SK-N-SH treated with all-trans-retinoic acid at 6 μM for 48 hours (cell line): ENCODE results near the gene CYSRT1.

Experiments
- ATAC-seq: fragments of 200-7000 bp; cut with Tn5 transposase; 3 replicates; pipeline ENCODE4 v1.9.1; 2020; ENCODE audit warnings: mild to moderate bottlenecking, moderate library complexity
- ARNTL ChIP-seq: fragments of 450-650 bp; formaldehyde crosslinking; IDR thresholded peaks from 2 replicates; pipeline ENCODE4 v1.5.0; 2020; ENCODE audit warnings: low read depth, mild to moderate bottlenecking, moderate library complexity, borderline replicate concordance
- BACH2 ChIP-seq: fragments of 250-450 bp; sonication (Bioruptor Pico); IDR thresholded peaks from 2 replicates; pipeline ENCODE4 v1.9.0; 2021; ENCODE audit warnings: mild to moderate bottlenecking, borderline replicate concordance
- CSDC2 ChIP-seq: fragments of 250-450 bp; sonication (Bioruptor Pico); IDR thresholded peaks from 2 replicates; pipeline ENCODE4 v1.5.0; 2020; ENCODE audit warnings: mild to moderate bottlenecking, moderate library complexity
- ESRRG ChIP-seq: fragments of 250-450 bp; sonication (Bioruptor Pico); IDR thresholded peaks from 2 replicates; pipeline ENCODE4 v1.6.1; 2021; ENCODE audit warnings: mild to moderate bottlenecking
- GLIS3 ChIP-seq: fragments of 250-450 bp; sonication (Bioruptor Pico); IDR thresholded peaks from 2 replicates; pipeline ENCODE4 v1.5.0; 2020; ENCODE audit warnings: mild to moderate bottlenecking, moderate library complexity
- ISL1 ChIP-seq: fragments of 250-450 bp; sonication (Bioruptor Pico); IDR thresholded peaks from 2 replicates; pipeline ENCODE4 v2.1.2; 2022; ENCODE audit warnings: mild to moderate bottlenecking, moderate library complexity
- OSR1 ChIP-seq: fragments of 250-450 bp; sonication (Bioruptor Pico); IDR thresholded peaks from 2 replicates; pipeline ENCODE4 v1.8.0; 2022; ENCODE audit warnings: moderate library complexity, mild to moderate bottlenecking, inconsistent platforms
- PPARA ChIP-seq: fragments of 250-450 bp; sonication (Bioruptor Pico); IDR thresholded peaks from 2 replicates; pipeline ENCODE4 v1.5.0; 2020; ENCODE audit warnings: mild to moderate bottlenecking, borderline replicate concordance
- RARB ChIP-seq: fragments of 250-450 bp; sonication (Bioruptor Pico); IDR thresholded peaks from 2 replicates; pipeline ENCODE4 v1.8.0; 2021; ENCODE audit warnings: mild to moderate bottlenecking, moderate library complexity
- SNAI2 ChIP-seq: fragments of 250-450 bp; sonication (Bioruptor Pico); IDR thresholded peaks from 2 replicates; pipeline ENCODE4 v1.5.0; 2020; ENCODE audit warnings: mild to moderate bottlenecking, moderate library complexity
- TCF4 ChIP-seq: fragments of 250-450 bp; sonication (Bioruptor Pico); IDR thresholded peaks from 2 replicates; pipeline ENCODE4 v1.8.0; 2021; ENCODE audit warnings: mild to moderate bottlenecking, moderate library complexity, borderline replicate concordance
- TOX ChIP-seq: fragments of 250-450 bp; sonication (Bioruptor Pico); IDR thresholded peaks from 2 replicates; pipeline ENCODE4 v1.8.0; 2021; ENCODE audit warnings: mild to moderate bottlenecking, moderate library complexity, borderline replicate concordance
- ZC3H10 ChIP-seq: fragments of 250-450 bp; sonication (Bioruptor Pico); IDR thresholded peaks from 2 replicates; pipeline ENCODE4 v1.5.1; 2021; ENCODE audit warnings: mild to moderate bottlenecking, moderate library complexity
- ZFP3 ChIP-seq: fragments of 250-450 bp; sonication (Bioruptor Pico); IDR thresholded peaks from 2 replicates; pipeline ENCODE4 v1.5.0; 2020; ENCODE audit warnings: mild to moderate bottlenecking, moderate library complexity
- ZFP30 ChIP-seq: fragments of 450-650 bp; formaldehyde crosslinking; IDR thresholded peaks from 2 replicates; pipeline ENCODE4 v1.5.0; 2022; ENCODE audit warnings: mild to moderate bottlenecking, moderate library complexity
- ZNF565 ChIP-seq: fragments of 450-650 bp; formaldehyde crosslinking; conservative IDR thresholded peaks from 2 replicates; pipeline ENCODE4 v1.5.0; 2020; ENCODE audit warnings: low read depth, mild to moderate bottlenecking, moderate library complexity
- ZNF70 ChIP-seq: fragments of 450-650 bp; formaldehyde crosslinking; IDR thresholded peaks from 2 replicates; pipeline ENCODE4 v1.5.0; 2020; ENCODE audit warnings: mild to moderate bottlenecking, moderate library complexity
- ZNF8 ChIP-seq: fragments of 450-650 bp; formaldehyde crosslinking; IDR thresholded peaks from 2 replicates; pipeline ENCODE4 v1.5.0; 2020; ENCODE audit warnings: mild to moderate bottlenecking, moderate library complexity
- TF ChIP-seq, protein P1 (sequence below): fragments of 250-450 bp; sonication (Bioruptor Pico); IDR thresholded peaks from 2 replicates; pipeline ENCODE4 v1.5.1; 2021; ENCODE audit warnings: mild to moderate bottlenecking, moderate library complexity
- TF ChIP-seq, protein P2 (sequence below): fragments of 250-450 bp; sonication (Bioruptor Pico); IDR thresholded peaks from 2 replicates; pipeline ENCODE4 v1.5.1; 2020; ENCODE audit warnings: low read depth, mild to moderate bottlenecking, moderate library complexity
- TF ChIP-seq, protein P3 (sequence below): fragments of 250-450 bp; sonication (Bioruptor Pico); IDR thresholded peaks from 2 replicates; pipeline ENCODE4 v1.8.0; 2021; ENCODE audit warnings: low read depth, mild to moderate bottlenecking, moderate library complexity, borderline replicate concordance
- TF ChIP-seq, protein P4 (sequence below): fragments of 250-450 bp; sonication (Bioruptor Pico); IDR thresholded peaks from 2 replicates; pipeline ENCODE4 v1.5.0; 2020; ENCODE audit warnings: mild to moderate bottlenecking, moderate library complexity
- TF ChIP-seq, protein P5 (sequence below): fragments of 250-450 bp; sonication (Bioruptor Pico); IDR thresholded peaks from 2 replicates; pipeline ENCODE4 v1.8.0; 2020; ENCODE audit warnings: mild to moderate bottlenecking, moderate library complexity, borderline replicate concordance

Gene CYSRT1

DNA sequence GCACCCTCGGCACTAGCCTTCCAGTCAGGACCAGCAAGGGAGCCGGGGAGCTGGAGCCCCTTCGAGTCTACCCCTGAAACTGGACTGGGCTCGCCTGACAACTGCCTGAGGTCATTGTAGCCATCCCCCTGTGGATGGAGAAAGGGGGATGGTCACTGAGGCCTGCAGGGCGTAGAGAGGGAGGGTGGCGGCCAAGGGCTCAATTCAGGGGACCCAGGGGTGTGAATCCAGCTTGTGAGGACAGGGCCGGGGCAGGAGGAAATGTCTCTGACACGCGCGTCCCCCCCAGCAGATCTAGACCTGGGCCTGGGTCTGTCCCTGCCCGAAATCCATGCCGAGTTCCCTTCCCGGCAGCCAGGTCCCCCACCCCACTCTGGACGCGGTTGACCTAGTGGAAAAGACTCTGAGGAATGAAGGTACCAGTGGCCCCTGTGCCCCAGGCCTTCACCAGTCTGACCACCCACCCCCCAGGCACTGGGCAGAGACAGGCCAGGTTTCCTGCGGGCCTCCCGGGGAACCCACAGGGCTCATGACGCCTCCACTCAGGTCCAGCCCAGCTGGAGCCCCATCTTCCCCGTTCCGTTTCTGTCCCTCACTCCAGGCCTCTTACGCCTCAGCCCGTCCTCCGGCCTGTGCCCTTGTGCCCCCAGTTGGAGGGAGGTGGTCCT lies 6.5 kb downstream of the CYSRT1 start:
- ATAC-seq = no peak
- no peak for TF ChIP-seq SNAI2 (CRISPR knock-in tag)
- TF ChIP-seq RARB (CRISPR knock-in tag) = no peak
- TF ChIP-seq, protein P1, sequence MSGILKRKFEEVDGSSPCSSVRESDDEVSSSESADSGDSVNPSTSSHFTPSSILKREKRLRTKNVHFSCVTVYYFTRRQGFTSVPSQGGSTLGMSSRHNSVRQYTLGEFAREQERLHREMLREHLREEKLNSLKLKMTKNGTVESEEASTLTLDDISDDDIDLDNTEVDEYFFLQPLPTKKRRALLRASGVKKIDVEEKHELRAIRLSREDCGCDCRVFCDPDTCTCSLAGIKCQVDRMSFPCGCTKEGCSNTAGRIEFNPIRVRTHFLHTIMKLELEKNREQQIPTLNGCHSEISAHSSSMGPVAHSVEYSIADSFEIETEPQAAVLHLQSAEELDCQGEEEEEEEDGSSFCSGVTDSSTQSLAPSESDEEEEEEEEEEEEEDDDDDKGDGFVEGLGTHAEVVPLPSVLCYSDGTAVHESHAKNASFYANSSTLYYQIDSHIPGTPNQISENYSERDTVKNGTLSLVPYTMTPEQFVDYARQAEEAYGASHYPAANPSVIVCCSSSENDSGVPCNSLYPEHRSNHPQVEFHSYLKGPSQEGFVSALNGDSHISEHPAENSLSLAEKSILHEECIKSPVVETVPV (CRISPR knock-in tag) = no peak
- no peak for TF ChIP-seq ZC3H10 (CRISPR knock-in tag)
- no peak for TF ChIP-seq ESRRG
- no peak for TF ChIP-seq ZNF70
- TF ChIP-seq, protein P2, sequence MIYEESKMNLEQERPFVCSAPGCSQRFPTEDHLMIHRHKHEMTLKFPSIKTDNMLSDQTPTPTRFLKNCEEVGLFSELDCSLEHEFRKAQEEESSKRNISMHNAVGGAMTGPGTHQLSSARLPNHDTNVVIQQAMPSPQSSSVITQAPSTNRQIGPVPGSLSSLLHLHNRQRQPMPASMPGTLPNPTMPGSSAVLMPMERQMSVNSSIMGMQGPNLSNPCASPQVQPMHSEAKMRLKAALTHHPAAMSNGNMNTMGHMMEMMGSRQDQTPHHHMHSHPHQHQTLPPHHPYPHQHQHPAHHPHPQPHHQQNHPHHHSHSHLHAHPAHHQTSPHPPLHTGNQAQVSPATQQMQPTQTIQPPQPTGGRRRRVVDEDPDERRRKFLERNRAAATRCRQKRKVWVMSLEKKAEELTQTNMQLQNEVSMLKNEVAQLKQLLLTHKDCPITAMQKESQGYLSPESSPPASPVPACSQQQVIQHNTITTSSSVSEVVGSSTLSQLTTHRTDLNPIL (CRISPR knock-in tag) = no peak
- TF ChIP-seq ZFP30 (CRISPR knock-in tag) = no peak
- TF ChIP-seq ARNTL (CRISPR knock-in tag) = no peak
- no peak for TF ChIP-seq ZNF565
- TF ChIP-seq, protein P3, sequence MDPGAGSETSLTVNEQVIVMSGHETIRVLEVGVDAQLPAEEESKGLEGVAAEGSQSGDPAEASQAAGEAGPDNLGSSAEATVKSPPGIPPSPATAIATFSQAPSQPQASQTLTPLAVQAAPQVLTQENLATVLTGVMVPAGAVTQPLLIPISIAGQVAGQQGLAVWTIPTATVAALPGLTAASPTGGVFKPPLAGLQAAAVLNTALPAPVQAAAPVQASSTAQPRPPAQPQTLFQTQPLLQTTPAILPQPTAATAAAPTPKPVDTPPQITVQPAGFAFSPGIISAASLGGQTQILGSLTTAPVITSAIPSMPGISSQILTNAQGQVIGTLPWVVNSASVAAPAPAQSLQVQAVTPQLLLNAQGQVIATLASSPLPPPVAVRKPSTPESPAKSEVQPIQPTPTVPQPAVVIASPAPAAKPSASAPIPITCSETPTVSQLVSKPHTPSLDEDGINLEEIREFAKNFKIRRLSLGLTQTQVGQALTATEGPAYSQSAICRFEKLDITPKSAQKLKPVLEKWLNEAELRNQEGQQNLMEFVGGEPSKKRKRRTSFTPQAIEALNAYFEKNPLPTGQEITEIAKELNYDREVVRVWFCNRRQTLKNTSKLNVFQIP (CRISPR knock-in tag) = no peak
- no peak for TF ChIP-seq OSR1
- TF ChIP-seq, protein P4, sequence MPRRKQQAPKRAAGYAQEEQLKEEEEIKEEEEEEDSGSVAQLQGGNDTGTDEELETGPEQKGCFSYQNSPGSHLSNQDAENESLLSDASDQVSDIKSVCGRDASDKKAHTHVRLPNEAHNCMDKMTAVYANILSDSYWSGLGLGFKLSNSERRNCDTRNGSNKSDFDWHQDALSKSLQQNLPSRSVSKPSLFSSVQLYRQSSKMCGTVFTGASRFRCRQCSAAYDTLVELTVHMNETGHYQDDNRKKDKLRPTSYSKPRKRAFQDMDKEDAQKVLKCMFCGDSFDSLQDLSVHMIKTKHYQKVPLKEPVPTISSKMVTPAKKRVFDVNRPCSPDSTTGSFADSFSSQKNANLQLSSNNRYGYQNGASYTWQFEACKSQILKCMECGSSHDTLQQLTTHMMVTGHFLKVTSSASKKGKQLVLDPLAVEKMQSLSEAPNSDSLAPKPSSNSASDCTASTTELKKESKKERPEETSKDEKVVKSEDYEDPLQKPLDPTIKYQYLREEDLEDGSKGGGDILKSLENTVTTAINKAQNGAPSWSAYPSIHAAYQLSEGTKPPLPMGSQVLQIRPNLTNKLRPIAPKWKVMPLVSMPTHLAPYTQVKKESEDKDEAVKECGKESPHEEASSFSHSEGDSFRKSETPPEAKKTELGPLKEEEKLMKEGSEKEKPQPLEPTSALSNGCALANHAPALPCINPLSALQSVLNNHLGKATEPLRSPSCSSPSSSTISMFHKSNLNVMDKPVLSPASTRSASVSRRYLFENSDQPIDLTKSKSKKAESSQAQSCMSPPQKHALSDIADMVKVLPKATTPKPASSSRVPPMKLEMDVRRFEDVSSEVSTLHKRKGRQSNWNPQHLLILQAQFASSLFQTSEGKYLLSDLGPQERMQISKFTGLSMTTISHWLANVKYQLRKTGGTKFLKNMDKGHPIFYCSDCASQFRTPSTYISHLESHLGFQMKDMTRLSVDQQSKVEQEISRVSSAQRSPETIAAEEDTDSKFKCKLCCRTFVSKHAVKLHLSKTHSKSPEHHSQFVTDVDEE (CRISPR knock-in tag) = no peak
- no peak for TF ChIP-seq TCF4 (CRISPR knock-in tag)
- no peak for TF ChIP-seq BACH2 (CRISPR knock-in tag)
- TF ChIP-seq ZFP3 = no peak
- no peak for TF ChIP-seq ISL1 (CRISPR knock-in tag)
- no peak for TF ChIP-seq CSDC2
- no peak for TF ChIP-seq GLIS3 (CRISPR knock-in tag)
- no peak for TF ChIP-seq TOX (CRISPR knock-in tag)

DNA sequence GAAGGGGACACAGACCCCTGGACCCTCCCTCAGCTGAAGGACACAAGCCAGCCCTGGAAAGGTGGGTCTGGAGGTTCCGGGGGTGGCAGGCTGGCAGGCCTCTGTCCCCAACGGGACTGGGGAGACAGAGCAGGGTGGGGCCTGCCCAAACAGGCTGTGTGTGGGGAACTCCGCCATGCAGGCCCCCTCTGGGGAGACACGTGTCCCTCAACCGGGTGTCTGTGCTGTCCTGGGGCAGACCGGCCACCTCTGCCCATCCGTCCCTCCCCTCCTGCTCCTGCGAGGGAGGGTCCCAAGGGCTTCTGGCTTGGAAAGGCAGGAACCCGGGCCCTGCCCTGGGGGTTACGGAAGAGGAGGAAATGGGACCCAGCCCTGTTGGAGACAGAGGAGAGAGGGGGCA lies 7.1 kb downstream of the CYSRT1 start:
- ATAC-seq = no peak
- TF ChIP-seq OSR1 (no peak), ISL1 (CRISPR knock-in tag) (no peak)

DNA sequence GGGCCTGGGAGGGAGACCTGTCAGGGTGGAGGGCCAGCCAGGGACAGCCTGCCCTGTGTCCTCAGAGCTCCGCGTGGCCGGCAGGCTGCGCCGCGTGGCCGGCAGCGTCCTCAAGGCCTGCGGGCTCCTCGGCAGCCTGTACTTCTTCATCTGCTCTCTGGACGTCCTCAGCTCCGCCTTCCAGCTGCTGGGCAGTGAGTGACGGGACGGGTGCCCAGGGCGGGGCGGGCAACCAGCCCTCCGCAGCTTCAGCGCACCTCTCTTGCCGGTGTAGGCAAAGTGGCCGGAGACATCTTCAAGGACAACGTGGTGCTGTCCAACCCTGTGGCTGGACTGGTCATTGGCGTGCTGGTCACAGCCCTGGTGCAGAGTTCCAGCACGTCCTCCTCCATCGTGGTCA lies 7.5 kb downstream of the CYSRT1 start:
- no peak for ATAC-seq
- TF ChIP-seq, protein P4 (CRISPR knock-in tag) = no peak
- TF ChIP-seq ESRRG (no peak), ZNF565 (no peak), ZNF70 (no peak), ISL1 (CRISPR knock-in tag) (no peak), PPARA (no peak), TOX (CRISPR knock-in tag) (no peak), ZNF8 (CRISPR knock-in tag) (no peak), TCF4 (CRISPR knock-in tag) (no peak), RARB (CRISPR knock-in tag) (no peak), ZC3H10 (CRISPR knock-in tag) (no peak)
- TF ChIP-seq, protein P5, sequence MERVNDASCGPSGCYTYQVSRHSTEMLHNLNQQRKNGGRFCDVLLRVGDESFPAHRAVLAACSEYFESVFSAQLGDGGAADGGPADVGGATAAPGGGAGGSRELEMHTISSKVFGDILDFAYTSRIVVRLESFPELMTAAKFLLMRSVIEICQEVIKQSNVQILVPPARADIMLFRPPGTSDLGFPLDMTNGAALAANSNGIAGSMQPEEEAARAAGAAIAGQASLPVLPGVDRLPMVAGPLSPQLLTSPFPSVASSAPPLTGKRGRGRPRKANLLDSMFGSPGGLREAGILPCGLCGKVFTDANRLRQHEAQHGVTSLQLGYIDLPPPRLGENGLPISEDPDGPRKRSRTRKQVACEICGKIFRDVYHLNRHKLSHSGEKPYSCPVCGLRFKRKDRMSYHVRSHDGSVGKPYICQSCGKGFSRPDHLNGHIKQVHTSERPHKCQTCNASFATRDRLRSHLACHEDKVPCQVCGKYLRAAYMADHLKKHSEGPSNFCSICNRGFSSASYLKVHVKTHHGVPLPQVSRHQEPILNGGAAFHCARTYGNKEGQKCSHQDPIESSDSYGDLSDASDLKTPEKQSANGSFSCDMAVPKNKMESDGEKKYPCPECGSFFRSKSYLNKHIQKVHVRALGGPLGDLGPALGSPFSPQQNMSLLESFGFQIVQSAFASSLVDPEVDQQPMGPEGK = no peak
- TF ChIP-seq, protein P1 (CRISPR knock-in tag) = no peak
- TF ChIP-seq, protein P2 (CRISPR knock-in tag) = no peak
